A673 (cell line): ENCODE results near the gene PDGFRB. TPM values are rescaled to one million over a fixed set of nuclear protein-coding genes. Genes with fewer than 3 reads are reported as not detected.

Experiments
- BruUV-seq: library from RNA; stranded (reverse); fragments of 400-500 nt; replicated peaks from 2 replicates; lab custom pipeline; 2021; lab: Mats Ljungman, UMichigan
- CTCF ChIA-PET: fragments of 300-600 bp; sonication (Branson Sonifier 250); formaldehyde crosslinking; loops from one replicate; lab custom pipeline; 2022; ENCODE audit warnings: antibody characterized with exemption; lab: Charles Lee
- POLR2A ChIA-PET: fragments of 300-600 bp; sonication (Branson Sonifier 250); formaldehyde crosslinking; loops from one replicate; lab custom pipeline; 2022; ENCODE audit warnings: antibody characterized with exemption; ENCODE audit not compliant: low non-redundant PET; lab: Charles Lee
- DNase-seq: peaks from one replicate; pipeline ENCODE4 v3.0.0-alpha.2; 2015; ENCODE audit warnings: low spot score
- H3K27ac ChIP-seq: fragments of 200-600 bp; sonication (generic); 2 replicates; pipeline ENCODE4 v1.5.1; 2016; ENCODE audit warnings: mixed run types, low read depth, mild to moderate bottlenecking, mixed read lengths, antibody characterized with exemption, low read length; ENCODE audit not compliant: poor library complexity, severe bottlenecking
- H3K27me3 ChIP-seq: fragments of 200-600 bp; sonication (generic); replicated peaks from 2 replicates; pipeline ENCODE4 v1.6.1; 2017; ENCODE audit warnings: mixed run types, low read depth, mild to moderate bottlenecking, mixed read lengths, antibody characterized with exemption, low read length; ENCODE audit not compliant: insufficient read depth, poor library complexity
- H3K36me3 ChIP-seq: fragments of 200-600 bp; sonication (generic); 2 replicates; pipeline ENCODE4 v1.6.1; 2016; ENCODE audit warnings: mixed run types, mild to moderate bottlenecking, mixed read lengths, antibody characterized with exemption, low read length; ENCODE audit not compliant: insufficient read depth, poor library complexity, severe bottlenecking
- H3K4me1 ChIP-seq: fragments of 200-600 bp; sonication (generic); 2 replicates; pipeline ENCODE4 v1.6.1; 2017; ENCODE audit warnings: mixed run types, mild to moderate bottlenecking, mixed read lengths, antibody characterized with exemption, low read length; ENCODE audit not compliant: insufficient read depth, poor library complexity, severe bottlenecking
- H3K4me3 ChIP-seq: fragments of 200-600 bp; sonication (generic); 2 replicates; pipeline ENCODE4 v1.5.1; 2016; ENCODE audit warnings: low read depth, mixed run types, mild to moderate bottlenecking, mixed read lengths, low read length; ENCODE audit not compliant: poor library complexity, severe bottlenecking
- H3K9me3 ChIP-seq: fragments of 200-600 bp; sonication (generic); 2 replicates; pipeline ENCODE4 v1.6.1; 2016; ENCODE audit warnings: mixed run types, low read depth, mild to moderate bottlenecking, mixed read lengths, antibody characterized with exemption, low read length; ENCODE audit not compliant: poor library complexity, severe bottlenecking
- CTCF ChIP-seq: fragments of 300-800, 200-600 bp; sonication (generic); conservative IDR thresholded peaks from 2 replicates; pipeline ENCODE4 v1.5.1; 2017; ENCODE audit warnings: low read depth, mild to moderate bottlenecking, antibody characterized with exemption, low read length, moderate library complexity, mixed read lengths
- EZH2 ChIP-seq: fragments of 200-600 bp; sonication (generic); IDR thresholded peaks from 2 replicates; pipeline ENCODE4 v1.6.1; 2017; ENCODE audit warnings: borderline replicate concordance, low read depth, mild to moderate bottlenecking, mixed read lengths, antibody characterized with exemption, low read length; ENCODE audit not compliant: poor library complexity, severe bottlenecking
- intact Hi-C: fragments of 100-400 bp; cut with micrococcal nuclease; formaldehyde crosslinking; loops from one replicate; pipeline ENCODE4 v1.10.0; 2022; ENCODE audit not compliant: unreplicated experiment
- total RNA-seq: library from RNA; stranded (reverse); gene quantifications from 2 replicates; pipeline ENCODE4 v1.2.3, GENCODE V29; 2021

PDGFRB gene
- total RNA-seq, 1 experiment from 2014 or later = 25.9 TPM

DNA sequence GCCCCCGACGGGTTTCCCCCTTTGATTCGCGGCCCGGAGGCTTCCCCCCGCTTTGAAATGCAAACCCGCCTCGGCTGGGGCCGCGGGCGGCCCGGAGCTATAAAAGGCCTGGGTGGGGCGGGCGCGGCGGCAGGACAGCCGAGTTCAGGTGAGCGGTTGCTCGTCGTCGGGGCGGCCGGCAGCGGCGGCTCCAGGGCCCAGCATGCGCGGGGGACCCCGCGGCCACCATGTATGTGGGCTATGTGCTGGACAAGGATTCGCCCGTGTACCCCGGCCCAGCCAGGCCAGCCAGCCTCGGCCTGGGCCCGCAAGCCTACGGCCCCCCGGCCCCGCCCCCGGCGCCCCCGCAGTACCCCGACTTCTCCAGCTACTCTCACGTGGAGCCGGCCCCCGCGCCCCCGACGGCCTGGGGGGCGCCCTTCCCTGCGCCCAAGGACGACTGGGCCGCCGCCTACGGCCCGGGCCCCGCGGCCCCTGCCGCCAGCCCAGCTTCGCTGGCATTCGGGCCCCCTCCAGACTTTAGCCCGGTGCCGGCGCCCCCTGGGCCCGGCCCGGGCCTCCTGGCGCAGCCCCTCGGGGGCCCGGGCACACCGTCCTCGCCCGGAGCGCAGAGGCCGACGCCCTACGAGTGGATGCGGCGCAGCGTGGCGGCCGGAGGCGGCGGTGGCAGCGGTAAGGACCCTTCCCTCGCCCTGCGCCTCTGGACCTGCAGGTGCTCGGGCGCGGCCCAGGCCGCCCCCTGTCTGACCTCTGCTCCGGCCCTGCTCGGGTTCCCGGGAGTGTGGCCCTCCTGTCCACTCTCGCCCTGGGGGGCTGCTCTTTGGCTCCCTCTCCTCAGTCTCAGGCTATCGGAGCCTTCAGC, 11.2 kb upstream of the PDGFRB start, which contains the start of gene CDX1:
Gene CDX1, plus strand, starts transcription at position 129 of the 862 bp plus-strand sequence. Its CDS starts 99 bp downstream, at position 228.
- Histone ChIP-seq H3K4me3 (no peak within 1 kb of the TSS), H3K27me3 (no peaks in the 10 kb centered on the region), H3K4me1 (peaks cover 10% of the 10 kb centered on the region), H3K9me3 (no peaks in the 10 kb centered on the region), H3K27ac (no peak within 1 kb of the TSS), H3K36me3 (no peaks in the 10 kb centered on the region)
- no peak for DNase-seq
- ChIA-PET POLR2A (no interaction called here), CTCF (interaction anchor here (0.6 to 1.3 kb wide), 2 partner anchors 9 to 805 kb away, joined by 3 to 5 read pairs; no protein-coding TSS in a partner anchor)
- intact Hi-C loops = loop anchor here (10.0 kb wide), 1 partner anchor 268 kb away; no protein-coding TSS in a partner anchor
- TF ChIP-seq CTCF (no peak), EZH2 (no peak)
- no TSS peak for BruUV-seq

DNA sequence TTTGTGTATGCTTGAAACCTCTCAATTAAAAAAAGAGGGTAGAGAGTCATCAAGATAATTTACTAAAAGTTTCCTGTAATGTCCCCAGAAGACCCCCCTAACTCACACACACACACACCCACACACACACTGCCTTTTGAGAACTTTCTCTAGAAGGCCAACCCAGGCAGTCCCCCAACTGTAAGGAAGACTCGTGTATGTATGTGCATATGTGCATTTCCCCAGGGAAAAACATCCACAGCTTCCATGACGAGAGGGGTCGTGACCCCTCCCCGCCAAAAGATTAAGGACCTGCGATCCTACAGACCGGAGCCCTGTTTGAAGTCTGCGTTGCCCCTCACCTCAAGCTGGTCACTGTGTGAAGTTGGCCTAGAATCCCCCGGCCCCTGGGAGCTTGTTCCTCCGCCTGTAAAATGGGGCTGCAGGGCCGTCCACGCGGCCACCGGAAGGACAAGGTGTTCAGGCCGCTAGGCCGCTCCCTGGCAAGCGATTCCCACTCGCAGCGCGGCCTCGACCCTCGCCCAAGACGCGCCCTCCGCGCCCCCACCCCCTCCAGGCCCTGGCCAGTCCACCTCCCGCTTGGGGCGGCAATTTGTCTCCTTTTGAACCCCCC, 10.5 kb upstream of the PDGFRB start:
- intact Hi-C loops = loop anchor here (10.0 kb wide), 1 partner anchor 269 kb away; no protein-coding TSS in a partner anchor

More for the DNA sequence above, 10.5 kb upstream of the PDGFRB start:
- BruUV-seq = no TSS peak
- ChIA-PET POLR2A (no interaction called here), CTCF (interaction anchor here (0.6 to 1.3 kb wide), 2 partner anchors 10 to 49 kb away, joined by 3 read pairs; no protein-coding TSS in a partner anchor)
- Histone ChIP-seq H3K4me1 (peaks cover 12% of the 10 kb centered on the region), H3K27ac (no peak overlapping the region), H3K9me3 (no peaks in the 10 kb centered on the region), H3K27me3 (no peaks in the 10 kb centered on the region), H3K36me3 (no peaks in the 10 kb centered on the region), H3K4me3 (no peak overlapping the region)
- TF ChIP-seq EZH2 = no peak
- no peak for TF ChIP-seq CTCF
- DNase-seq = no peak
